BE2C (cell line): ENCODE data around the gene NR1I2.

Source experiments
- DNase-seq: peaks from one replicate; pipeline ENCODE4 v3.0.0-alpha.2; 2020
- H3K27me3 ChIP-seq: fragments of 250-450 bp; sonication (Bioruptor Pico); 2 replicates; pipeline ENCODE4 v1.5.1; 2020; ENCODE audit warnings: mild to moderate bottlenecking
- H3K36me3 ChIP-seq: fragments of 250-450 bp; sonication (Bioruptor Pico); 2 replicates; pipeline ENCODE4 v1.5.1; 2020; ENCODE audit warnings: mild to moderate bottlenecking
- H3K4me1 ChIP-seq: fragments of 250-450 bp; sonication (Bioruptor Pico); 2 replicates; pipeline ENCODE4 v1.5.1; 2020
- H3K4me3 ChIP-seq: 2 replicates; pipeline ENCODE4 v1.5.1; 2011; ENCODE audit warnings: low read depth, low read length
- H3K9me3 ChIP-seq: fragments of 250-450 bp; sonication (Bioruptor Pico); 2 replicates; pipeline ENCODE4 v1.5.1; 2020
- TF ChIP-seq, protein P1 (sequence below): IDR thresholded peaks from 2 replicates; pipeline ENCODE4 v1.5.1; 2012; ENCODE audit warnings: mild to moderate bottlenecking, low read depth, low read length

Gene NR1I2

DNA sequence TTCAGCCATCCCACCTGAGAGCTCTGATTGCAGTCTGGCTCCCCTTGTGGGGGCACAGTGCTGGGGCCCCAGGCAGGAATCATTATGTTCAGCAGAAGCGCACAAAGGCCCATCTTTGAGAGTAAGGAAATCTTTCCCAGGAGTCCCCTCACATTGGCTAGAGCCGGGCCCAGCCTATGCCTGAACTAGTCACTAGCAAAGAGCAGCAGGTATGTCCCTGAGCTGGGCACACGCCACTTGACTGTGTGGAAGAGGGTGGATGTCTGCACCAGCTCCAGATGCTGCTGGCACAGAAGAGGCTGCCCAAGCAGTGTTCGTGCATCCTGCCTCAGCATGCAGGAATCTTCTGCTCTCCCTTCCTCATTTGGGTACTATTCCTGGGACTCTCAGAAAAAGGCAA, 26.3 kb downstream of the NR1I2 start:
- Histone ChIP-seq H3K4me3 (no peak overlapping the region), H3K27me3 (no peaks in the 10 kb centered on the region), H3K36me3 (no peaks in the 10 kb centered on the region), H3K4me1 (no peaks in the 10 kb centered on the region), H3K9me3 (no peaks in the 10 kb centered on the region)
- TF ChIP-seq, protein P1, sequence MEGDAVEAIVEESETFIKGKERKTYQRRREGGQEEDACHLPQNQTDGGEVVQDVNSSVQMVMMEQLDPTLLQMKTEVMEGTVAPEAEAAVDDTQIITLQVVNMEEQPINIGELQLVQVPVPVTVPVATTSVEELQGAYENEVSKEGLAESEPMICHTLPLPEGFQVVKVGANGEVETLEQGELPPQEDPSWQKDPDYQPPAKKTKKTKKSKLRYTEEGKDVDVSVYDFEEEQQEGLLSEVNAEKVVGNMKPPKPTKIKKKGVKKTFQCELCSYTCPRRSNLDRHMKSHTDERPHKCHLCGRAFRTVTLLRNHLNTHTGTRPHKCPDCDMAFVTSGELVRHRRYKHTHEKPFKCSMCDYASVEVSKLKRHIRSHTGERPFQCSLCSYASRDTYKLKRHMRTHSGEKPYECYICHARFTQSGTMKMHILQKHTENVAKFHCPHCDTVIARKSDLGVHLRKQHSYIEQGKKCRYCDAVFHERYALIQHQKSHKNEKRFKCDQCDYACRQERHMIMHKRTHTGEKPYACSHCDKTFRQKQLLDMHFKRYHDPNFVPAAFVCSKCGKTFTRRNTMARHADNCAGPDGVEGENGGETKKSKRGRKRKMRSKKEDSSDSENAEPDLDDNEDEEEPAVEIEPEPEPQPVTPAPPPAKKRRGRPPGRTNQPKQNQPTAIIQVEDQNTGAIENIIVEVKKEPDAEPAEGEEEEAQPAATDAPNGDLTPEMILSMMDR: no peak
- DNase-seq: no peak

DNA sequence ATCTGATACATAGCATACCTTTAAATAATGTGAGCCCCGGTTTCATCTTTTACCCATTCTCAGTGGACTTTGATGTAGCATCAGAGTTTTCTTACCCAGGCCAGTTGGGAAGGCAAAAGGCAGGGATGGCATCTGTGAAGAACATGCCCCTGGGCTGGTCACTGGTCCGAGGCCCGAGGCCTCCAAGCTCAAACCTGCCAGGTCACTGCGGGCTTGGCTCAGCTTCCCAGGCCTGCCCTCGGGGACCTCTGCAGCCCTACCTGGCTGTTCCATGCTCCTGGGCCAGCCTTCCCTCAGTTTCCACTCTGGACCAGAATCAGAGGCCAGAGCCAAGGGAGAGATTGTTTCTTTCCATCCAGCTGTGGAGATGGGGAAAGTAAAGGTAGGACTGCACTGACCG, 26.9 kb downstream of the NR1I2 start:
- no peaks in the 10 kb centered on the region for H3K4me1 ChIP-seq
- no peaks in the 10 kb centered on the region for H3K9me3 ChIP-seq
- H3K36me3 ChIP-seq: no peaks in the 10 kb centered on the region
- no peaks in the 10 kb centered on the region for H3K27me3 ChIP-seq
- H3K4me3 ChIP-seq: no peak overlapping the region
- TF ChIP-seq, protein P1: no peak
- no peak for DNase-seq

DNA sequence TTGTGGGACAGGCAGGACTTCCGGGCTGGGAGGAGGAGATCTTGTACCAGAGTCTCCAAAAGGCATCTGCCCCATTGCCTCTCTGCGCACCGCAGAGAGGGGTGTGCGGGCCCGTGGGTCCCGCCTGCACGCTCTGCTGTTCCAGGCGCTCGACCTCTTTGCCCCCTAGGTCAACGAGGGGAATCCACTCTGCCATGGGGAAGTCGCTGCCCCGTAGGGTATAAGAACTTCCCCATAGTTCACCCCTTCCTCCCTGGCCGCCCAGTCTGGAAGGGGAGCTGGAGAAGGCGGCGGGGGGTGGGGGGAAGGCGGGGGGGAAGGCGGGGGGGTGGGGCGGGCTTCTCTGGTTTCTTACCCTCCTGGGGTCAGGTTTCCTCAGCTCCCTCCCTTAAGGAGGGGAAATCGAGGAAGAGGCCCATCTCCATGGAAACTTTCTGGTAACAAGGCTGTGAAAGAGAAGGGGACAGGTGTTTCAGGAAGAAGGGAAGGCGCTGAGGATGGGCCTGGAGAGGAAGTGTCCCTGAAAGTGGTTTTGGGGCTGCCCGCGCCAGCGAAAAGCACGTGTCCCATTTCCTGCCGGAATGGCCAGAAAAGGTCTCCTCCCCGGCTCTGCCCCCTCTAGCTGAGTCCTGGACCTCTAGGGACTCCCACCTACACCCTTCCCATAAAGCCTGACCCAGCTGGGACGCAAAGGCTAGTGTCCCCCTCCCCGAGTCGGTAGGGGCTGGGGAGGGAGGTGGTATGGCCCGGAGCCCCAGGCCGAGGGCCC, 27.5 kb downstream of the NR1I2 start:
- H3K27me3 ChIP-seq: no peaks in the 10 kb centered on the region
- no peaks in the 10 kb centered on the region for H3K36me3 ChIP-seq
- no peak for DNase-seq
- H3K4me3 ChIP-seq: no peak overlapping the region
- H3K9me3 ChIP-seq: no peaks in the 10 kb centered on the region
- TF ChIP-seq, protein P1: no peak
- no peaks in the 10 kb centered on the region for H3K4me1 ChIP-seq

DNA sequence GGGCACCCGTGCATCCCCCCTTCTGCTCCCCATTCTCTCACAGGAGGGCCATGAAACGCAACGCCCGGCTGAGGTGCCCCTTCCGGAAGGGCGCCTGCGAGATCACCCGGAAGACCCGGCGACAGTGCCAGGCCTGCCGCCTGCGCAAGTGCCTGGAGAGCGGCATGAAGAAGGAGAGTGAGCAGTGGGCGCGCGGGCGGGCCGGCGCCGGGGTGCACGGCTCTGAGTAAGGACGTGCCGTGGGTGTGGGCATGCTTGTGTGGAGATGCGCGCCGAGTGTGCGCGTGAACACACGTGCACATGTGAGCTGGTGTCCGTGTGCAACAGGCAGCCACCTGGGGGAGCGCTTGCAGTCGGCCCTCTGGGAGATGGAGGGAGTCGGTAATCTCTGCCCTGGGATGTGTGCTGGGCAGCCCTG, 28.1 kb downstream of the NR1I2 start:
- TF ChIP-seq, protein P1: no peak
- no peaks in the 10 kb centered on the region for H3K4me1 ChIP-seq
- no peak for DNase-seq
- H3K9me3 ChIP-seq: no peaks in the 10 kb centered on the region
- H3K27me3 ChIP-seq: no peaks in the 10 kb centered on the region
- no peaks in the 10 kb centered on the region for H3K36me3 ChIP-seq
- H3K4me3 ChIP-seq: no peak overlapping the region

DNA sequence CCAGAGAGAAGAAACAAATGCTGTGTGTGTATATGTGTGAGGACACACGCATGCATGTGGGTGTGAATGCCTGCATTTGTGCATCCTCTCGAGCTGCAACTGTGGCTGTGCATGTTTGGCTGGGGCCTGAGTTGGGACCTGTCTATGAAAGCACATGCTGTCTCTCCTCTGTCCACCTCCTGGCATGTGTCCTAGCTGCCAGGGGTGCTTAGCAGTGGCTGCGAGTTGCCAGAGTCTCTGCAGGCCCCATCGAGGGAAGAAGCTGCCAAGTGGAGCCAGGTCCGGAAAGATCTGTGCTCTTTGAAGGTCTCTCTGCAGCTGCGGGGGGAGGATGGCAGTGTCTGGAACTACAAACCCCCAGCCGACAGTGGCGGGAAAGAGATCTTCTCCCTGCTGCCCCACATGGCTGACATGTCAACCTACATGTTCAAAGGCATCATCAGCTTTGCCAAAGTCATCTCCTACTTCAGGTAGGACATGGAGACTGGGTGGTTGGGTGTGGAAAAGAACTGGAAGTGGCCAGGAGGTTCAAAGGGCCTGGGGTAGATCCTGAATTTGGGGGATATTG, 30.7 kb downstream of the NR1I2 start:
- Histone ChIP-seq H3K4me1 (no peaks in the 10 kb centered on the region), H3K27me3 (no peaks in the 10 kb centered on the region), H3K36me3 (no peaks in the 10 kb centered on the region), H3K4me3 (no peak overlapping the region), H3K9me3 (no peaks in the 10 kb centered on the region)
- TF ChIP-seq, protein P1: no peak
- no peak for DNase-seq

DNA sequence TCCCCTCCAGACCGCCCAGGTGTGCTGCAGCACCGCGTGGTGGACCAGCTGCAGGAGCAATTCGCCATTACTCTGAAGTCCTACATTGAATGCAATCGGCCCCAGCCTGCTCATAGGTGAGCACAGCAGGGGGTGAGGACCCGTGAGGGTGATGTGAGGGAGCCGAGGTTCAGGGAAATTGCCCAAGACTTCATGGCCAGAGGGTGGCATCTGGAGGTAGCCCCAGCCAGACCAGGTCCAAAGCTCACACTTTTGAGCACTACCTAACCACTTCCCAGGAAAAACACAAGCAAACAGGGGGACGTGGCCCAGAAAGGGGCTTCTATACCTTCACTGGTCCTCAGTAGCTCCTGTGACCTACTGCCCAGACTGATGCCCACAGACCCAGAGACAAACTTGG, 33.8 kb downstream of the NR1I2 start:
- Histone ChIP-seq H3K9me3 (no peaks in the 10 kb centered on the region), H3K27me3 (no peaks in the 10 kb centered on the region), H3K36me3 (no peaks in the 10 kb centered on the region), H3K4me3 (no peak overlapping the region), H3K4me1 (no peaks in the 10 kb centered on the region)
- TF ChIP-seq, protein P1: no peak
- DNase-seq: no peak
